IMR-90 (cell line): Measurements from ENCODE around the gene KRTAP4-9. TPM values are rescaled to one million over a fixed set of nuclear protein-coding genes. Genes with fewer than 3 reads are reported as not detected.
"Not testable (repeated sequence)": the region's sequence is repeated elsewhere in the genome, so short reads cannot be mapped to it uniquely, and the experiment has no call there.

Experiments used
- ATAC-seq: fragments of 200-7000 bp; cut with Tn5 transposase; 2 replicates; pipeline ENCODE4 v1.9.1; 2020; ENCODE audit warnings: low read depth, mild to moderate bottlenecking, moderate library complexity
- Bru-seq: library from RNA; stranded (reverse); fragments of 400-500 nt; gene quantifications from one replicate; lab custom pipeline; 2021; lab: Mats Ljungman, UMichigan
- BruChase-seq, 2 experiments: library from RNA; stranded (reverse); fragments of 400-500 nt; gene quantifications; one replicate each; lab custom pipeline; 2021; lab: Mats Ljungman, UMichigan
- BruUV-seq: library from RNA; stranded (reverse); fragments of 400-500 nt; replicated peaks from 2 replicates; lab custom pipeline; 2021; lab: Mats Ljungman, UMichigan
- CTCF ChIA-PET: fragments of 300-600 bp; formaldehyde crosslinking; extraction: SDS; loops from one replicate; lab custom pipeline; 2021; ENCODE audit warnings: antibody characterized with exemption; lab: Yijun Ruan, JAX
- POLR2A ChIA-PET: fragments of 300-600 bp; sonication (Branson Sonifier 250); formaldehyde crosslinking; loops from one replicate; lab custom pipeline; 2022; ENCODE audit warnings: antibody characterized with exemption; ENCODE audit not compliant: unreplicated experiment; lab: Charles Lee
- DNase-seq: peaks from one replicate; pipeline ENCODE4 v3.0.0; 2013
- H2AFZ ChIP-seq: replicated peaks from 2 replicates; pipeline ENCODE3; 2013; ENCODE audit warnings: low read length, mild to moderate bottlenecking; ENCODE audit not compliant: poor library complexity
- H2AK5ac ChIP-seq: 2 replicates; pipeline ENCODE4 v1.6.1; 2013; ENCODE audit warnings: low read depth, low read length, inconsistent platforms
- H2AK9ac ChIP-seq: replicated peaks from 2 replicates; pipeline ENCODE3; 2013; ENCODE audit warnings: mild to moderate bottlenecking, low read depth, low read length, moderate library complexity; ENCODE audit not compliant: poor library complexity
- H2BK120ac ChIP-seq: 2 replicates; pipeline ENCODE4 v1.6.1; 2013; ENCODE audit warnings: low read depth, low read length, inconsistent platforms
- H2BK15ac ChIP-seq: 3 replicates; pipeline ENCODE4 v1.6.1; 2013; ENCODE audit warnings: low read depth, low read length, inconsistent platforms
- H2BK20ac ChIP-seq: 2 replicates; pipeline ENCODE4 v1.6.1; 2013; ENCODE audit warnings: low read depth, mild to moderate bottlenecking, inconsistent platforms, low read length, moderate library complexity
- H2BK5ac ChIP-seq: 2 replicates; pipeline ENCODE4 v1.6.1; 2013; ENCODE audit warnings: mild to moderate bottlenecking, low read depth, low read length, inconsistent platforms; ENCODE audit not compliant: poor library complexity, severe bottlenecking
- H3K14ac ChIP-seq: replicated peaks from 2 replicates; pipeline ENCODE4 v1.6.1; 2013; ENCODE audit warnings: low read depth, low read length, inconsistent platforms
- H3K18ac ChIP-seq: 2 replicates; pipeline ENCODE4 v1.6.1; 2013; ENCODE audit warnings: low read depth, low read length, control low read depth
- H3K23ac ChIP-seq: 2 replicates; pipeline ENCODE4 v1.6.1; 2013; ENCODE audit warnings: low read depth, low read length, inconsistent platforms
- H3K27ac ChIP-seq: 2 replicates; pipeline ENCODE4 v1.5.1; 2013; ENCODE audit warnings: mild to moderate bottlenecking, control low read depth, low read length; ENCODE audit not compliant: insufficient read depth
- H3K27me3 ChIP-seq: 2 replicates; pipeline ENCODE4 v1.6.1; 2013; ENCODE audit warnings: low read length; ENCODE audit not compliant: control insufficient read depth, insufficient read depth
- H3K36me3 ChIP-seq: 2 replicates; pipeline ENCODE4 v1.6.1; 2013; ENCODE audit warnings: low read length, mixed read lengths; ENCODE audit not compliant: control insufficient read depth, insufficient read depth
- H3K4ac ChIP-seq: 2 replicates; pipeline ENCODE4 v1.6.1; 2013; ENCODE audit warnings: low read depth, low read length, inconsistent platforms
- H3K4me1 ChIP-seq: 2 replicates; pipeline ENCODE4 v1.6.1; 2013; ENCODE audit warnings: low read length, mixed read lengths; ENCODE audit not compliant: control insufficient read depth, insufficient read depth
- H3K4me2 ChIP-seq: 2 replicates; pipeline ENCODE4 v1.6.1; 2013; ENCODE audit warnings: low read depth, mild to moderate bottlenecking, control low read depth, low read length, moderate library complexity
- H3K4me3 ChIP-seq: 2 replicates; pipeline ENCODE4 v1.5.1; 2013; ENCODE audit warnings: low read depth, mild to moderate bottlenecking, control low read depth, low read length, moderate library complexity; ENCODE audit not compliant: insufficient read depth
- H3K56ac ChIP-seq: 2 replicates; pipeline ENCODE4 v1.6.1; 2013; ENCODE audit warnings: low read length, inconsistent platforms; ENCODE audit not compliant: insufficient read depth; ENCODE audit errors: extremely low read depth
- H3K79me1 ChIP-seq, 2 experiments: 2 replicates each; pipeline ENCODE4 v1.6.1; 2013; ENCODE audit warnings: low read length in 2 of 2, inconsistent platforms in 1 of 2, low read depth in 1 of 2
- H3K9ac ChIP-seq: 2 replicates; pipeline ENCODE4 v1.6.1; 2013; ENCODE audit warnings: low read depth, low read length, control low read depth
- H3K9me1 ChIP-seq: 2 replicates; pipeline ENCODE4 v1.6.1; 2013; ENCODE audit warnings: low read length, inconsistent platforms; ENCODE audit not compliant: insufficient read depth
- H3K9me3 ChIP-seq: 2 replicates; pipeline ENCODE4 v1.6.1; 2013; ENCODE audit warnings: low read length; ENCODE audit not compliant: control insufficient read depth, insufficient read depth
- H4K20me1 ChIP-seq: 2 replicates; pipeline ENCODE4 v1.6.1; 2013; ENCODE audit warnings: low read length, inconsistent platforms; ENCODE audit not compliant: insufficient read depth
- H4K5ac ChIP-seq: 2 replicates; pipeline ENCODE4 v1.6.1; 2013; ENCODE audit warnings: mild to moderate bottlenecking, low read depth, low read length, control low read depth
- H4K8ac ChIP-seq, 2 experiments: 2 replicates each; pipeline ENCODE4 v1.6.1; 2013; ENCODE audit warnings: low read depth in 2 of 2, low read length in 2 of 2, control low read depth in 1 of 2, inconsistent platforms in 1 of 2
- H4K91ac ChIP-seq: 2 replicates; pipeline ENCODE4 v1.6.1; 2013; ENCODE audit warnings: low read depth, low read length, inconsistent platforms; ENCODE audit not compliant: insufficient read depth
- WGBS, 2 experiments: methylation state at CpG; one replicate each; pipeline versions ENCODE4 v1.1.5 to v1.1.7; 2013; ENCODE audit warnings: missing lambda C conversion rate in 2 of 2; ENCODE audit not compliant: insufficient read length in 1 of 2; ENCODE audit errors: extremely low coverage in 2 of 2; 5-methylcytosine and 5-hydroxymethylcytosine counted together
- dilution Hi-C: fragments of 300-500 bp; cut with HindIII; formaldehyde crosslinking; loops from one replicate; pipeline ENCODE4 v1.14.3; 2018; ENCODE audit warnings: low sequenced_read_pairs; ENCODE audit not compliant: unreplicated experiment
- in situ Hi-C: fragments of 300-500 bp; cut with MboI; formaldehyde crosslinking; loops from 3 replicates; pipeline ENCODE4 v1.14.3; 2019; ENCODE audit warnings: low sequenced_read_pairs, inconsistent platforms, mixed read lengths
- intact Hi-C: fragments of 100-400 bp; cut with micrococcal nuclease; formaldehyde crosslinking; loops from 2 replicates; pipeline ENCODE4 v1.10.0; 2022
- long read RNA-seq: library from polyadenylated mRNA; unstranded; transcript quantifications from one replicate; pipeline ENCODE4 v2.0.0, GENCODE V29; 2021; ENCODE audit not compliant: unreplicated experiment
- polyA plus RNA-seq, 3 experiments: library from polyadenylated mRNA; depleted of rRNA; stranded (reverse); fragments of >200 nt; gene quantifications; 2 replicates each; pipeline ENCODE4 v1.2.3, GENCODE V29; 2012; ENCODE audit warnings: low replicate concordance in 1 of 3
- total RNA-seq: library from RNA; depleted of rRNA; stranded (reverse); fragments of >200 nt; gene quantifications from 2 replicates; pipeline ENCODE4 v1.2.3, GENCODE V29; 2012; rRNA removed

Gene KRTAP4-9
- total RNA-seq, result not detected in 2 replicates
- polyA plus RNA-seq (2012; rRNA removed), result 0.24 TPM in 2 replicates
- 0.31 and 0.44 TPM in 2 replicates for polyA plus RNA-seq (2012; cell fraction: cytosol; rRNA removed)
- polyA plus RNA-seq (2012; cell fraction: nucleus; rRNA removed; ENCODE audit: low replicate concordance), result 0.44 and 1.3 TPM in 2 replicates
- percentile 20 among the genes with signal in this experiment for Bru-seq, nascent RNA
- BruChase-seq, experiment 1, labeled RNA remaining after a 6-hour chase, result not detected
- BruChase-seq, experiment 2, labeled RNA remaining after a 2-hour chase, result not detected
- long read RNA-seq, result 0 reads

DNA sequence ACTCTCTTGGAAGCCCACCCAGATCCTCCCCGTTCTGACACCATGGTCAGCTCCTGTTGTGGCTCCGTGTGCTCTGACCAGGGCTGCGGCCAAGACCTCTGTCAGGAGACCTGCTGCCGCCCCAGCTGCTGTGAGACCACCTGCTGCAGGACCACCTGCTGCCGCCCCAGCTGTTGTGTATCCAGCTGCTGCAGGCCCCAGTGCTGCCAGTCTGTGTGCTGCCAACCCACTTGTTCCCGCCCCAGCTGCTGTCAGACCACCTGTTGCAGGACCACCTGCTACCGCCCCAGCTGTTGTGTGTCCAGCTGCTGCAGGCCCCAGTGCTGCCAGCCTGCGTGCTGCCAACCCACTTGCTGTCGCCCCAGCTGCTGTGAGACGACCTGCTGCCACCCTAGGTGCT lies at the start of gene KRTAP4-9:
Gene KRTAP4-9, plus strand, starts transcription at position 43 of the 400 bp plus-strand sequence. Its CDS starts 0 bp downstream, at position 43.
- in situ Hi-C loops, H3K79me1 ChIP-seq, ATAC-seq, H2AFZ ChIP-seq, intact Hi-C loops, H2AK9ac ChIP-seq, H3K27me3 ChIP-seq, H3K4me1 ChIP-seq, H4K20me1 ChIP-seq, H3K9me3 ChIP-seq, H3K23ac ChIP-seq, CTCF ChIA-PET, DNase-seq, H3K4me3 ChIP-seq, H3K9ac ChIP-seq, dilution Hi-C loops, H3K4me2 ChIP-seq, BruUV-seq, H3K9me1 ChIP-seq, H3K36me3 ChIP-seq, POLR2A ChIA-PET: not testable (repeated sequence)
- Histone ChIP-seq H2BK5ac (peak within 1 kb of the TSS; percentile 98), H3K27ac (peak within 1 kb of the TSS; percentile 51; the same call in 1 of the 2 replicates), H2BK120ac (peak within 1 kb of the TSS; percentile 97), H3K56ac (peak within 1 kb of the TSS; percentile 41), H2BK20ac (peak within 1 kb of the TSS; percentile 98), H4K91ac (peak within 1 kb of the TSS; percentile 94), H2BK15ac (peak within 1 kb of the TSS; percentile 92; the same call in 2 of the 3 replicates), H3K14ac (peak within 1 kb of the TSS; percentile 85), H2AK5ac (peak within 1 kb of the TSS; percentile 95), H4K5ac (peak within 1 kb of the TSS; percentile 23; the same call in 1 of the 2 replicates), H4K8ac (peak within 1 kb of the TSS; percentile 85 to 95), H3K4ac (peak within 1 kb of the TSS; percentile 89), H3K18ac (peak within 1 kb of the TSS; percentile 89; the same call in 1 of the 2 replicates)
- WGBS, 2 experiments, result 88% methylated on average over 6 of the region's 10 CpGs; no CpG with 5 or more reads in 1 of the 2 experiments
